HG03469 (cell line): ENCODE results near the gene SEC16A.

Experiments used
- ATAC-seq: cut with Tn5 transposase; IDR thresholded peaks from one replicate; pipeline ENCODE4 v1.9.1; 2021; ENCODE audit warnings: mild to moderate bottlenecking, moderate library complexity, moderate number of reproducible peaks; ENCODE audit not compliant: unreplicated experiment

The SEC16A gene

GRCh38 chr9:136467766-136468165 lies 15.1 kb downstream of the SEC16A start:
- ATAC-seq: no peak

GRCh38 chr9:136466155-136466541 lies 16.7 kb downstream of the SEC16A start:
- no peak for ATAC-seq

- no peak for ATAC-seq
Measured at GRCh38 chr9:136465500-136466154, 17.2 kb downstream of the SEC16A start.

- no peak for ATAC-seq
Measured at GRCh38 chr9:136464241-136464640, 18.6 kb downstream of the SEC16A start.

GRCh38 chr9:136463578-136463977 lies 19.3 kb downstream of the SEC16A start:
- no peak for ATAC-seq

- ATAC-seq: no peak
Measured at GRCh38 chr9:136462664-136463063, 20.2 kb downstream of the SEC16A start.

- no peak for ATAC-seq
Measured at GRCh38 chr9:136460772-136461325, 22.0 kb downstream of the SEC16A start.

GRCh38 chr9:136459425-136459824 lies 23.4 kb downstream of the SEC16A start:
- ATAC-seq: no peak

GRCh38 chr9:136457326-136457725 lies 25.5 kb downstream of the SEC16A start:
- no peak for ATAC-seq

GRCh38 chr9:136456258-136456657 lies 26.6 kb downstream of the SEC16A start:
- no peak for ATAC-seq

- ATAC-seq: no peak
Measured at GRCh38 chr9:136455043-136456002, 27.5 kb downstream of the SEC16A start.

GRCh38 chr9:136454026-136454796 lies 28.6 kb downstream of the SEC16A start:
- ATAC-seq: no peak

- no peak for ATAC-seq
Measured at GRCh38 chr9:136453326-136453725, 29.5 kb downstream of the SEC16A start.

- ATAC-seq: no peak
Measured at GRCh38 chr9:136451221-136451877, 31.5 kb downstream of the SEC16A start.

- ATAC-seq: no peak
Measured at GRCh38 chr9:136448655-136449054, 34.2 kb downstream of the SEC16A start.

- ATAC-seq: no peak
Measured at GRCh38 chr9:136447173-136447778, 35.6 kb downstream of the SEC16A start.

- no peak for ATAC-seq
Measured at GRCh38 chr9:136445799-136446198, 37.0 kb downstream of the SEC16A start.

GRCh38 chr9:136444102-136444501 lies 38.7 kb downstream of the SEC16A start:
- no peak for ATAC-seq

GRCh38 chr9:136443687-136444086 lies 39.2 kb downstream of the SEC16A start:
- ATAC-seq: no peak

GRCh38 chr9:136443087-136443486 lies 39.8 kb downstream of the SEC16A start:
- no peak for ATAC-seq
